ENCODE measurements around the gene EEF1AKMT2. TPM values are rescaled to one million over a fixed set of nuclear protein-coding genes. Genes with fewer than 3 reads are reported as not detected.
"Not testable (repeated sequence)": the region's sequence is repeated elsewhere in the genome, so short reads cannot be mapped to it uniquely, and the experiment has no call there.

Gene EEF1AKMT2
- total RNA-seq, 1 donor from 2014 or later: 41.0 TPM

DNA sequence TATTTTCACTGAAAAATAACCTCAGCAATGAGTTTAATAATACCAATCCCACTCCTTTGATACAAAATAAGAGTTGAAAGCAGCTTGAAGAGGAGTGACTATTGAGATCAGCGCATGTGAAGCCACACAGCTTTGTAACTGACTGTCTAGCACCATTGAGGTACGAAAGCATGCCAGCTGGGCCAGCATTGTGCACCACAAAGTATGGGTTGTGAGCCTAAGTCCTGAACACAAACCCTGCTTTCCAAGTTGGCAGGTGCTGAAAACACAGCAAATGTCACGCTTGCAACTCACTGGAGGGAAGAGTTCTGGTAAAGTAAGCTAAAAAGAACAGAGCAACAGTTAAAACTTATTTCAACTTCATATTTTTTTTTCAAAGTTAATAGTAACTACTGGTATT lies 43.5 kb downstream of the EEF1AKMT2 start:
- Histone ChIP-seq H3K4me2 (no peak overlapping the region), H3K36me3 (no peaks in the 10 kb centered on the region), H3K4me3 (no peak overlapping the region), H2AFZ (replicated peaks) (no peak overlapping the region), H3F3A (ENCODE audit: low read depth) (peaks cover 34% of the 10 kb centered on the region), H3K9me3 (ENCODE audit: low read depth) (no peaks in the 10 kb centered on the region), H3K27me3 (no peaks in the 10 kb centered on the region), H3K4me1 (peaks cover 13% of the 10 kb centered on the region), H3K9ac (no peak overlapping the region), H3K79me2 (ENCODE audit: low read depth) (peaks cover 5% of the 10 kb centered on the region), H3K27ac (no peak overlapping the region), H4K20me1 (ENCODE audit: low read depth) (peaks cover 17% of the 10 kb centered on the region)
- no peaks in the 10 kb centered on the region for H3K27me3 Mint-ChIP-seq (ENCODE audit: insufficient read depth, low read depth)
- peak; percentile 27 for DNase-seq (ENCODE audit: low spot score)
- H3K36me3 Mint-ChIP-seq: peaks cover 1% of the 10 kb centered on the region
- TF ChIP-seq, protein P1, sequence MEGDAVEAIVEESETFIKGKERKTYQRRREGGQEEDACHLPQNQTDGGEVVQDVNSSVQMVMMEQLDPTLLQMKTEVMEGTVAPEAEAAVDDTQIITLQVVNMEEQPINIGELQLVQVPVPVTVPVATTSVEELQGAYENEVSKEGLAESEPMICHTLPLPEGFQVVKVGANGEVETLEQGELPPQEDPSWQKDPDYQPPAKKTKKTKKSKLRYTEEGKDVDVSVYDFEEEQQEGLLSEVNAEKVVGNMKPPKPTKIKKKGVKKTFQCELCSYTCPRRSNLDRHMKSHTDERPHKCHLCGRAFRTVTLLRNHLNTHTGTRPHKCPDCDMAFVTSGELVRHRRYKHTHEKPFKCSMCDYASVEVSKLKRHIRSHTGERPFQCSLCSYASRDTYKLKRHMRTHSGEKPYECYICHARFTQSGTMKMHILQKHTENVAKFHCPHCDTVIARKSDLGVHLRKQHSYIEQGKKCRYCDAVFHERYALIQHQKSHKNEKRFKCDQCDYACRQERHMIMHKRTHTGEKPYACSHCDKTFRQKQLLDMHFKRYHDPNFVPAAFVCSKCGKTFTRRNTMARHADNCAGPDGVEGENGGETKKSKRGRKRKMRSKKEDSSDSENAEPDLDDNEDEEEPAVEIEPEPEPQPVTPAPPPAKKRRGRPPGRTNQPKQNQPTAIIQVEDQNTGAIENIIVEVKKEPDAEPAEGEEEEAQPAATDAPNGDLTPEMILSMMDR (IDR thresholded peaks at IDR 0.05): no peak
- TF ChIP-seq EZH2 (IDR thresholded peaks at IDR 0.05) (no peak), EZH2phosphoT487 (IDR thresholded peaks at IDR 0.05) (no peak)
- H3K4me1 Mint-ChIP-seq: peaks cover 17% of the 10 kb centered on the region
- no peak overlapping the region for H3K27ac Mint-ChIP-seq
- no peaks in the 10 kb centered on the region for H3K9me3 Mint-ChIP-seq
- H3K4me3 Mint-ChIP-seq: no peak overlapping the region

DNA sequence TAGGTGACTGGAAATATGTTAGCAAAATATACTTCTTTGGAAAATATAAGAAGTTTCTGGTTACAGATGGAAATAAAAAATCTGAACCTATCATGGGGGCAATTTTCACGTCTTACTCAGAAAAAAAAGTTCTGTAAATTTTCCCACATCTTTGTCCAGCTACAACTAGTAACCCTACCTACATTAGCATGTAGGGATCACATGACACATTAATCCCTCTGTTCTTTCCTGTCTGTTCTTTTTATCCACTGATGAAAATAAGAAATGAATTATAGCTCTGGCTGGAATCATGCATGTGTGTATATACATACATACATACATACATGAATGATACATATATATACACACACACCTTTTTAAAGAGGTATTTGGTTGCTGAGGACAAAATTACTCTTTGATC lies 43.9 kb downstream of the EEF1AKMT2 start:
- H3K4me3 Mint-ChIP-seq: no peak overlapping the region
- no peak for DNase-seq (ENCODE audit: low spot score)

DNA sequence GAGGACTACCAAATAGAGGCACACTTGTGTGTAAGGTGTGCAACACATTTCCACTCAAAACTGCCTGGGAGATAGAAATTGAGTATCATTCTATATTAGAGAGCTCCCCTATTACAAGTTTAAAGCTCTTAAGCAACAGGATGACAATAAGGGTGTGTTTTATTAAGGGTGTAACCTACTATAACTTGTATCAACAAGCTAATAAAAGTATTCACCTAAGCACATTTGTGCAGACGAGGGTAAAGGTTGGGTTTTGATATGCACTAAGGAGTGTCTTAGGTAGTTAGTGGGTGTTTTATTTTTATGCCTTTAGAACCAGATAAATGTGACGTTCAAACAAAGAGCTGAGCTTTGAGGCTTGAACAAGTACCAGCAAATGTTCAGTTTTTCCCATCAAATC lies 44.7 kb downstream of the EEF1AKMT2 start:
- Histone ChIP-seq H3K36me3 (no peaks in the 10 kb centered on the region), H3K27me3 (no peaks in the 10 kb centered on the region), H2AFZ (replicated peaks) (no peak overlapping the region), H3K4me2 (no peak overlapping the region), H3K9ac (no peak overlapping the region), H3K4me1 (peaks cover 18% of the 10 kb centered on the region), H3K27ac (no peak overlapping the region), H4K20me1 (ENCODE audit: low read depth) (peaks cover 24% of the 10 kb centered on the region), H3F3A (ENCODE audit: low read depth) (peaks cover 45% of the 10 kb centered on the region), H3K79me2 (ENCODE audit: low read depth) (peaks cover 17% of the 10 kb centered on the region), H3K9me3 (ENCODE audit: low read depth) (no peaks in the 10 kb centered on the region), H3K4me3 (no peak overlapping the region)
- DNase-seq (ENCODE audit: low spot score): no peak
- Mint-ChIP-seq H3K36me3 (peaks cover 1% of the 10 kb centered on the region), H3K9me3 (no peaks in the 10 kb centered on the region), H3K4me1 (peaks cover 24% of the 10 kb centered on the region), H3K27me3 (ENCODE audit: insufficient read depth, low read depth) (peaks cover 3% of the 10 kb centered on the region), H3K27ac (no peak overlapping the region), H3K4me3 (no peak overlapping the region)
- TF ChIP-seq EZH2phosphoT487 (IDR thresholded peaks at IDR 0.05): no peak
- TF ChIP-seq, protein P1 (IDR thresholded peaks at IDR 0.05): no peak
- TF ChIP-seq EZH2 (IDR thresholded peaks at IDR 0.05): no peak

More for the DNA sequence above, 43.9 kb downstream of the EEF1AKMT2 start:
- peaks cover 17% of the 10 kb centered on the region for H4K20me1 ChIP-seq (ENCODE audit: low read depth)
- H3K4me3 ChIP-seq: no peak overlapping the region
- no peaks in the 10 kb centered on the region for H3K27me3 ChIP-seq
- TF ChIP-seq EZH2phosphoT487 (IDR thresholded peaks at IDR 0.05) (no peak), EZH2 (IDR thresholded peaks at IDR 0.05) (no peak)
- TF ChIP-seq, protein P1 (IDR thresholded peaks at IDR 0.05): no peak
- peaks cover 10% of the 10 kb centered on the region for H3K79me2 ChIP-seq (ENCODE audit: low read depth)
- H3K36me3 Mint-ChIP-seq: peaks cover 1% of the 10 kb centered on the region
- H3K27ac ChIP-seq: no peak overlapping the region
- no peaks in the 10 kb centered on the region for H3K27me3 Mint-ChIP-seq (ENCODE audit: insufficient read depth, low read depth)
- H3K27ac Mint-ChIP-seq: no peak overlapping the region
- no peaks in the 10 kb centered on the region for H3K36me3 ChIP-seq
- peaks cover 13% of the 10 kb centered on the region for H3K4me1 ChIP-seq
- peaks cover 37% of the 10 kb centered on the region for H3F3A ChIP-seq (ENCODE audit: low read depth)
- peaks cover 18% of the 10 kb centered on the region for H3K4me1 Mint-ChIP-seq
- H2AFZ ChIP-seq (replicated peaks): no peak overlapping the region
- no peak overlapping the region for H3K4me2 ChIP-seq
- H3K9me3 ChIP-seq (ENCODE audit: low read depth): no peaks in the 10 kb centered on the region
- H3K9me3 Mint-ChIP-seq: no peaks in the 10 kb centered on the region
- H3K9ac ChIP-seq: no peak overlapping the region

DNA sequence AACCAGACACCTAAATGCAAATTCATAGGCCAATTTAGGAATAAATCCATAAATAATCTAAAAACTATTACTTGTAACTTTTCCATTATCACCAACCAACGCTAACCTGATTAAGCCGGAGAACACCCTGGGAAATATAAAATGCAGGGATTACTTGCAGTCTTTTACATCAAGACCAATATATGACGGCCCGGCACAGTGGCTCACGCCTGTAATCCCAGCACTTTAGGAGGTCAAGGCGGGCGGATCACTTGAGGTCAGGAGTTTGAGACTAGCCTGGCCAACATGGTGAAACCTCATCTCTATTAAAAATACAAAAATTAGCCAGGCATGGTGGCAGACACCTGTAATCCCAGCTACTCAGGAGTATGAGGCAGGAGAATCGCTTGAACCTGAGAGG lies 45.2 kb downstream of the EEF1AKMT2 start:
- peaks cover 50% of the 10 kb centered on the region for H3F3A ChIP-seq (ENCODE audit: low read depth)
- not testable (repeated sequence) for H3K4me2 ChIP-seq; H3K27me3 Mint-ChIP-seq (ENCODE audit: insufficient read depth, low read depth); H3K9me3 Mint-ChIP-seq; H3K27ac Mint-ChIP-seq; H3K9me3 ChIP-seq (ENCODE audit: low read depth); H3K9ac ChIP-seq; H3K4me3 ChIP-seq; DNase-seq (ENCODE audit: low spot score); H3K36me3 Mint-ChIP-seq; H3K36me3 ChIP-seq; H3K27me3 ChIP-seq; H3K4me3 Mint-ChIP-seq; H3K27ac ChIP-seq; H2AFZ ChIP-seq (replicated peaks)
- peaks cover 29% of the 10 kb centered on the region for H4K20me1 ChIP-seq (ENCODE audit: low read depth)
- peaks cover 23% of the 10 kb centered on the region for H3K4me1 ChIP-seq
- H3K79me2 ChIP-seq (ENCODE audit: low read depth): peaks cover 23% of the 10 kb centered on the region
- H3K4me1 Mint-ChIP-seq: peaks cover 30% of the 10 kb centered on the region

All from neural progenitor cell (in vitro differentiated cells).